Mesothelial cell of epicardium (in vitro differentiated cells): ENCODE data around the gene DLL1. TPM values are rescaled to one million over a fixed set of nuclear protein-coding genes. Genes with fewer than 3 reads are reported as not detected.

ENCODE experiments used
- DNase-seq, 2 experiments: peaks; one replicate each; pipeline ENCODE4 v3.0.0; 2021; ENCODE audit warnings: low spot score in 2 of 2; ENCODE audit not compliant: unreplicated experiment in 2 of 2
- H3K27ac Mint-ChIP-seq: 2 replicates; pipeline ENCODE4 v1.8.0; 2021; ENCODE audit warnings: mixed read lengths
- H3K27me3 Mint-ChIP-seq: 2 replicates; pipeline ENCODE4 v1.8.0; 2021; ENCODE audit warnings: low read depth, mixed read lengths
- H3K36me3 Mint-ChIP-seq: 2 replicates; pipeline ENCODE4 v1.8.0; 2021; ENCODE audit warnings: mixed read lengths
- H3K4me1 Mint-ChIP-seq: 2 replicates; pipeline ENCODE4 v1.8.0; 2021; ENCODE audit warnings: mixed read lengths
- H3K4me3 Mint-ChIP-seq: 2 replicates; pipeline ENCODE4 v1.8.0; 2021; ENCODE audit warnings: mild to moderate bottlenecking, moderate library complexity, mixed read lengths
- H3K9me3 Mint-ChIP-seq: 2 replicates; pipeline ENCODE4 v1.8.0; 2021; ENCODE audit warnings: mixed read lengths
- total RNA-seq: library from RNA; stranded (reverse); gene quantifications from 3 replicates; pipeline ENCODE4 v1.2.1, GENCODE V29; 2021
- TF ChIP-seq, protein P1 (sequence below): fragments of 200-600 bp; sonication (generic); IDR thresholded peaks from one replicate; pipeline ENCODE4 v1.5.0; 2021; ENCODE audit warnings: antibody characterized with exemption; ENCODE audit not compliant: unreplicated experiment

The DLL1 gene
- total RNA-seq, 1 donor from 2014 or later = 3.6 TPM

GRCh38 chr6:170294298-170294730, 3.4 kb upstream of the DLL1 start:
- peaks cover 18% of the 10 kb centered on the region for H3K4me1 Mint-ChIP-seq
- no peaks in the 10 kb centered on the region for H3K9me3 Mint-ChIP-seq
- peaks cover 87% of the 10 kb centered on the region for H3K27me3 Mint-ChIP-seq
- no peak overlapping the region for H3K4me3 Mint-ChIP-seq
- no peaks in the 10 kb centered on the region for H3K36me3 Mint-ChIP-seq
- TF ChIP-seq, protein P1, sequence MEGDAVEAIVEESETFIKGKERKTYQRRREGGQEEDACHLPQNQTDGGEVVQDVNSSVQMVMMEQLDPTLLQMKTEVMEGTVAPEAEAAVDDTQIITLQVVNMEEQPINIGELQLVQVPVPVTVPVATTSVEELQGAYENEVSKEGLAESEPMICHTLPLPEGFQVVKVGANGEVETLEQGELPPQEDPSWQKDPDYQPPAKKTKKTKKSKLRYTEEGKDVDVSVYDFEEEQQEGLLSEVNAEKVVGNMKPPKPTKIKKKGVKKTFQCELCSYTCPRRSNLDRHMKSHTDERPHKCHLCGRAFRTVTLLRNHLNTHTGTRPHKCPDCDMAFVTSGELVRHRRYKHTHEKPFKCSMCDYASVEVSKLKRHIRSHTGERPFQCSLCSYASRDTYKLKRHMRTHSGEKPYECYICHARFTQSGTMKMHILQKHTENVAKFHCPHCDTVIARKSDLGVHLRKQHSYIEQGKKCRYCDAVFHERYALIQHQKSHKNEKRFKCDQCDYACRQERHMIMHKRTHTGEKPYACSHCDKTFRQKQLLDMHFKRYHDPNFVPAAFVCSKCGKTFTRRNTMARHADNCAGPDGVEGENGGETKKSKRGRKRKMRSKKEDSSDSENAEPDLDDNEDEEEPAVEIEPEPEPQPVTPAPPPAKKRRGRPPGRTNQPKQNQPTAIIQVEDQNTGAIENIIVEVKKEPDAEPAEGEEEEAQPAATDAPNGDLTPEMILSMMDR = no peak
- DNase-seq = no peak
- no peak overlapping the region for H3K27ac Mint-ChIP-seq

DNA sequence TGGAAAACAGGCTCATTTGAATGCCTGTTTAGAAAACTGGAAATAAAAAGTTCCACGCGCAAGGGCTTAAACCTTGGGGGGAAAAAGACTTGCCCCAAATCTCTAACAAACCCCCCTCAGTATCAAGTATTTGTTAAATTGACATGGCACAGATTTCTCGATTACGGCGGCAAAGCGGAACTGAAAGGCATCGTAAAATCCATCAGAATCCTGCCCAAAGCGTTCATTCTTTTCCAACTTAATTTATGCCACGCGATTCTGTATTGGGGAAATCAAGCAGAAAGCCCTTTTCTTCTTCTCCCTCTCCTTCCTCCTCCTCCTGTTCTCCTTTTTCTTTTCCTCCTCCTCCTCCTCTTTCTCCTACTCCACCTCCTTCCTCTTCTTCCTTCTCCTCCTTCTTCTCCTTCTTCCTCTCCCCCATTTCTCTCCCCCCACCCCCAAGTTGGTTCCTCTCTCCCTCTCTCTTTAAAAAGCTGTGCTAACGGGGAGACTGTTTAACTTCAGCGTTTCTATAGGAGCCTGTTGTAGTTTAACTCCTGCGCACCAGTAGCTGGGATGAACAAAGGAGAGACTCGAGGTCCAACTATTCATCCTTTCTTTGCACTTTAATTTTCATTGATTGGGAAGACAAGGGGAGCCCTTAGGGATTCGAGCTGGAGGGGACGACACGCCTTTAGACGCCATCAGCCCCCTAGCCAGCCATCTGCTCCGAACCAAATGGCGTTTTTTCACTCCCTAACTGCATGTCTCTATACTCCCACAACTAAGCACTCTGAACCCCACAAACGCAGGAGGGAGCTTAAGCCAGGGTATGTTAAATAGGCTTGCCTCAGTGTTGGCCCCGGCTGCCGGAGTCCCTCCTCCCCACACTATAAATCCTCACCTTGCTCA, 2.7 kb upstream of the DLL1 start:
- H3K4me3 Mint-ChIP-seq = no peak overlapping the region
- no peak overlapping the region for H3K27ac Mint-ChIP-seq
- H3K9me3 Mint-ChIP-seq = no peaks in the 10 kb centered on the region
- peaks cover 85% of the 10 kb centered on the region for H3K27me3 Mint-ChIP-seq
- no peaks in the 10 kb centered on the region for H3K36me3 Mint-ChIP-seq
- DNase-seq = no peak
- H3K4me1 Mint-ChIP-seq = peaks cover 22% of the 10 kb centered on the region
- TF ChIP-seq, protein P1 = no peak

GRCh38 chr6:170292407-170293158, 1.7 kb upstream of the DLL1 start:
- H3K9me3 Mint-ChIP-seq = no peaks in the 10 kb centered on the region
- peaks cover 85% of the 10 kb centered on the region for H3K27me3 Mint-ChIP-seq
- H3K27ac Mint-ChIP-seq = no peak overlapping the region
- H3K4me3 Mint-ChIP-seq = peak overlapping the region; percentile 73
- no peak for DNase-seq
- H3K4me1 Mint-ChIP-seq = peaks cover 27% of the 10 kb centered on the region
- no peaks in the 10 kb centered on the region for H3K36me3 Mint-ChIP-seq
- TF ChIP-seq, protein P1 = no peak

DNA sequence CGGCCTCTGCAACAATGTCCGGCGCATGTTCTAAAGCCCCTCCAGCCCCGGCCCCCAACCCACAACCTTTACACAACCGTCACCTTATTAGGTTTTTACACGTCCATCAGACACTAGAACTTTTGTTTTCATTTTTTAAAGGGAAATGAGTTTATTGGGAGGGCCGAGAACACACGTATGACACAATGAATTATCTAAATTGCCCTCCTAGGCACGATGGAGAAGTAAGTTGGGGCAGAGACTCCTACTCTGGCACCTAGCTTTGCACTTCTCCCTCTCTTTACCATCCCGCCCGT, 1.2 kb upstream of the DLL1 start:
- H3K27me3 Mint-ChIP-seq = peaks cover 85% of the 10 kb centered on the region
- no peaks in the 10 kb centered on the region for H3K9me3 Mint-ChIP-seq
- H3K4me1 Mint-ChIP-seq = peaks cover 29% of the 10 kb centered on the region
- H3K36me3 Mint-ChIP-seq = no peaks in the 10 kb centered on the region
- TF ChIP-seq, protein P1 = no peak
- DNase-seq = no peak
- peak overlapping the region; percentile 73 for H3K4me3 Mint-ChIP-seq
- peak overlapping the region; percentile 44 for H3K27ac Mint-ChIP-seq

GRCh38 chr6:170291271-170292110, 613 bp upstream of the DLL1 start:
- TF ChIP-seq, protein P1 = no peak
- no peaks in the 10 kb centered on the region for H3K9me3 Mint-ChIP-seq
- H3K27ac Mint-ChIP-seq = peak overlapping the region; percentile 44
- H3K4me3 Mint-ChIP-seq = peak overlapping the region; percentile 73
- peaks cover 86% of the 10 kb centered on the region for H3K27me3 Mint-ChIP-seq
- peaks cover 35% of the 10 kb centered on the region for H3K4me1 Mint-ChIP-seq
- DNase-seq = no peak
- H3K36me3 Mint-ChIP-seq = no peaks in the 10 kb centered on the region
